HG02642 (cell line): ENCODE results near the gene IGFBP6.

Experiments used
- ATAC-seq: cut with Tn5 transposase; IDR thresholded peaks from one replicate; pipeline ENCODE4 v1.9.1; 2021; ENCODE audit warnings: mild to moderate bottlenecking; ENCODE audit not compliant: unreplicated experiment, poor library complexity

The IGFBP6 gene

DNA sequence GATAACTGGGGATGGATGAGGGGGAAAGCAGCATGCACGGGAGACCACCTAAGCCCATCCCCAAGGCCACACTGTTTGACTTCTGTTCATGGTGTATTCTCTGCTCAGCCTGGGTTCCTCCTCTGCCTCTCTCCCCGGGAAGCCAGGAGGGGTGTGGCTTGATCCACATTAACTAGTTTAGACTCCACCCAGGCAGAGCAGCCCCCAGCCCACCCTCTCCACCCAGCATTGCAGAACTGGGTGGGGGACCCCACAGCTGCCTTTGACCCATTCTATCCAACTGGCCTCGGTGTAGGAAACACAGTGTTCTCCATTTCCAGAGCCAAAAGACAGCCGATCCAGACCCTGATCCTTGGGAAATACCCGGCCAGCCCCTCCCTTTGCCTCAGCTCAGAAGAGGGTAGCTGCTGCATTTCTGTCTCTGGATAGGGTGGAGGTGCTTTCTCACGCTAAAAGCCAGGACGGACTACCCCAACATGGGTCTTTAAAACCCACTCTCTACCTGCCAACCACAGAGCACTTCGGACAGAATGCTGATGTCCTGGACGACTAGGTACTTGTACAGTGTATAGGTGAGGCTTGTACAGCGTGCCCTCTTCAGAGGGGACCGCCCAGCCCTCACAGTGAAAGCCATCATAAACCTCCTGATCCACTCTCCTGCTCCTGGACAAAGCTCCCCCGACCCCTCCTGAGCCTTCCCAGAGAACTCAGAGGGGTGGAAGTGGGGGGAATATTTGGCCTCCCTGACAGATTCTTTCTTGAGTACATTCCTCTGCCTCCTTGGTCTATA, 27.7 kb upstream of the IGFBP6 start:
- ATAC-seq: no peak

DNA sequence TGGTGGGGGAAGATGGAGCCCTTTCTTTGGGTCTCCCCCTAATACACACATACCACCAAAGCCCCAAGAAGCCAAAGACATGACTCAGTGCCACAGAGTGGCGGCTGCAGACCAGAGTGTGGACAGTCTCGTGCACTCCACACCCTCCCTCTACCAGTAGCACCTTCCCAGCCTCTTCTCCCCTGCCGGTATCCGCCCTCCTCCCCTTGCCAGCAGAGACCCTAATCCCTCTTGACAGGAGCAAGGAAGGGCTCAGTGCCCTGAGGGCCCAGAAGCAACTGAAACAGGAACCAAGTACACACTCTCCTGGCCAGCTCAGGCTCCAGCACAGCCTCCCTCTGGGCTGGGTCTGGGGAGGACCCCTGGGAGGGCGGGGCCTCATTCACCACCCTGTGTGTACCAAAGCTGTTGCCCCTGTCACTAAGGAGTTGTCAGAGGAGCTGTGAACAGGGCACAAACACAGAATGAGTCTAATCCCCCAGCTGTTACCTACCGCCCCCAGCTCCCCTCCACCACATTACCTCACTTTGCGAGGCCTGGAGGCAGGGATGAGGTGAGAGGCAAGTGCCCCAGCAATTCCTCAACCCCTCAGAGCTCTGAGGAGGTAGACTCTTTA, 26.5 kb upstream of the IGFBP6 start:
- ATAC-seq: no peak

DNA sequence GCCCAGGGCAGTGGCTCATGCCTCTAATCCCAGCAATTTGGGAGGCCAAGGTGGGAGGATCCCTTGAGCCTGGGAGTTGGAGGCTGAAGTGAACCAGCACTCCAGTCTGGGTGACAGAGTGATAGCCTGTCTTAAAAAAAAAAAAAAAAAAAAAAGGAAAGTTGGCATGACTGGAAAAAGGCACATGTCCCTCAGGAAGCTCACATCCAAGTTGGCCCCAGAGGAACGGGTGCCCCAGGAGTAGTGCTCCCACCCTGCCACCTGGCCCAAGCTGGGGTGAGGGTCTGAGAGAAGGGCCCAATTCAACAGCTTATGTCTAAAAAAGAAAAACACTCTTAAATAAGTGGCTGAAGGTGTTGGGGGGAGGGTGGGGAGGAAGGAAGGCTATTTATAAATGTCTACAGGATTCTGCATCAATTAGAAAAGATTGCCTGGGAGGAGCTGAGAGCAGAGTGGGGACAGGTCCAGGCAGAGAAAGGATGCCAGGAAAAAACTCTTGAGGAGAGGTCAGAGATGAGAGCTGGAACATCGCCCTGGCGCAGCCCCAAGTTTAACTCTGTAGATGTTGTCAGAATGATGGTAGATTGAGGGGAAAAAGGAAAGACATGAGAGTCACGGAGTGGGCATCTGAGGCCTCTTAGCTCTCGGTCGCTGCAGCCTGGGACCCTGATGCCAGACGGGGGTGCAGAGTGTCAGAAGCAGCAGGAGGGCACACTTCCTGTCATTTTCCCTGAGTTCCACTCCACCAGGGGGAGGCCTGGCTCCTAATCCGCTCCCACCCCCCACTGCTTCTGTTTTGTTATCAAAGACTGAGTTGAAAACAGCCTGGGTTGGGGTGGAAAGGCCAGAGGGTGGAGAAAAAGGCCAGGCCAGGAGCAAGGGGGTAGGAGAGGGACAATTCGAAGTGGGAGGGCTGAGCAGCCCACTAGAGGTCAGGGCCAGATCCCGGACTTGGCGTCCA, 25.6 kb upstream of the IGFBP6 start:
- ATAC-seq: no peak

DNA sequence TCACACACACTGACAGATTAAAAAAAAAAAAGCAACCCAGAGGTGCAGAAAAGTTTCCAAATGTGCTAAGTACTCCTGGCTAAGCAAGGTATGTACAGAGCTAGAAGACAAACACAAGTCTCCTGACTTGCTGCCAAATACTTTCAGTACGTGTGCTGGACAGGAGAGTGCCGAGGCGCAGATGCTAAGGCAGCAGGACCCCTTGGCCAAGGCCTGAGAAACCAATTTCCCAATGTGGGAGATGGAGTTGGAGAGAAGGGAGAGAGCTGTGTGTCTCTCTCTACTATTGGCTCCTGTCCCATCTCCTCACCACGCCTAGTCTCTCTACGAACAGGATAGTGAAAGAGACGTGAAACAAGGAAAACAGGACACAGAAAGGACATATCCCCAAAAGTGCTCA, 23.6 kb upstream of the IGFBP6 start:
- no peak for ATAC-seq

DNA sequence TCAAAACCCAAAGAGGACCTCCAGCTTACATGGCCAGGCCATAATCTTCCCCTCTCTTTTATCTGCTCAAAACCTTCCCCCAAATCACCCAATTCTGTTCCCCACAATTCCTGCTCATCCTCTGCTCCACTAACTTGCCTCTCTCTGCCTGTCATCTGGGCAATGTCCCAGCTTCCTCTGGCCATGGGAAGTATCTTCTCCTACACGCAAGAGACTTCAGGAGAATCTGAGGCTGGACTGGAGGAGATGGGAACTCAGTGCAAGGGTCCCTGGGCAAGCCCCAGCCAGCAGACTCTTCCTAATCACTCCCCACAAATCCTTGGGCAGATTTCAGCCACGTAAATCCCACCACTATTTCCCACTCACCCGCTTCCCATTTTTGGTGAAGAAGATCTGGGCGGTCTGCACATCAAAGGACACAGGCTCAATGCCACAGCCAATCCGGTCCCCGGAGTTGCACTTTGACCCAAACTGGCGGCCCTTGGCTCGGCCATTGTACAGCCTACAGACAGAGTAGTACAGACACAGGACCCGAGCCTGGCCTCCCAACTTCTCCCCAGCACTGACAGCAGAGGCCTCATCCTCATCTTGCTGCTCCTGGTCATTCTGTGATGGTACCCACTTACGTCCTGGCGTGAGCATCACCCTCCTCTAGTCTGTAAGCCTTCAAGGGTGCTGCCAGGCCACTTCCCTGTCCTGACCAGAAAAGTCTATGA, 23.0 kb upstream of the IGFBP6 start:
- ATAC-seq: no peak

DNA sequence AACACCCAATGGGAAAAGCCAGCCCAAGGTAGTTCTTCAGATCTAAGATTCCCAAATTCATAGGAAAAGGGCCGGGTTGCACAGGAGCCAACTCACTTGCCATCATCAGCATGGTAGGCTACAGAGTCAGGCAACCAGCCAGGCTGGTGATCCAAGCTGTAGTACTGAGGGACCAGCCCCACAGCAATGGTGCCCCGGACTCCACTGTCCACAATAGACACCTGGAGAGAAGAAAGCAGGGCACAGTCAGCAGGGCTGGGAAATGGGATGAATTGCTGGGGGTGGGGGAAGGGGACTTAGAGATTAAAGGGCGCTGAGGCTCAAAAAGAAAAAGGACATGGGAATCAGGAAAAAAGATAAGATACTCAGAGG, 22.5 kb upstream of the IGFBP6 start:
- no peak for ATAC-seq

DNA sequence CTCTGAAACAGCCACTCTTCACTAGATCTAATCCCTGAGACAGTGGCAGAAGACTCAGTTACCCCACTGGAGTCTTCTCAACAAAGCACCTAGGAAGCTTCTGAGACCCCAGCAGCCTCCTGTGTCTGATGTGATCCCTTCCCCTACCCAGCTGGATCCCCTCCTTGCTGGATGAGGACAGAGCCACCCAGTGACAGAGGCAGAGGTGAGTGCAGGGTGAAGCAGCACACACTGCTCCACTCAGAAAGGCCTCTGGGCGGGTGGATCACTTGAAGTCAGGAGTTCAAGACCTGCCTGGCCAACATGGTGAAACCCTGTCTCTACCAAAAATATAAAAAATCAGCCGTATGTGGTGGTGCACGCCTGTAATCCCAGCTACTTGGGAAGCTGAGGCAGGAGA, 21.0 kb upstream of the IGFBP6 start:
- no peak for ATAC-seq

DNA sequence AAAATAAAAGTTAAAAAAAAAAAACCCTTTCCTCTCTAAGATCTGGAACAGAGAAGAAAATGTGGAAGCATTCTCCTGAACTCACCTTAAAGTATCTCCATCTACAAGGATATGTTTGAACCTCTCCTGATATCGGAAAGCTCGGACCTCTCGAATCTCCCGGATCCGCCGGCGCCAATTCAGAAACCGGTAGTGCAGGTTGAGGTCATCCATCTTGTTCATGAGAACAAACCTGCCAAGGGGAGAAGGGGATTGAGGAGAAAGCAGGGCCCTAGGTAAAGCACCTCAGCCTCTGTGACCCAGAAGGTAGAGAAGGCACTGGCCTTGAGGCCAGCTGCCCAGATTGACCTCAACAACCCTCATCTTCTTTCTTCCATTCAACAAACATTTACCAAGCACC, 20.4 kb upstream of the IGFBP6 start:
- ATAC-seq: no peak

DNA sequence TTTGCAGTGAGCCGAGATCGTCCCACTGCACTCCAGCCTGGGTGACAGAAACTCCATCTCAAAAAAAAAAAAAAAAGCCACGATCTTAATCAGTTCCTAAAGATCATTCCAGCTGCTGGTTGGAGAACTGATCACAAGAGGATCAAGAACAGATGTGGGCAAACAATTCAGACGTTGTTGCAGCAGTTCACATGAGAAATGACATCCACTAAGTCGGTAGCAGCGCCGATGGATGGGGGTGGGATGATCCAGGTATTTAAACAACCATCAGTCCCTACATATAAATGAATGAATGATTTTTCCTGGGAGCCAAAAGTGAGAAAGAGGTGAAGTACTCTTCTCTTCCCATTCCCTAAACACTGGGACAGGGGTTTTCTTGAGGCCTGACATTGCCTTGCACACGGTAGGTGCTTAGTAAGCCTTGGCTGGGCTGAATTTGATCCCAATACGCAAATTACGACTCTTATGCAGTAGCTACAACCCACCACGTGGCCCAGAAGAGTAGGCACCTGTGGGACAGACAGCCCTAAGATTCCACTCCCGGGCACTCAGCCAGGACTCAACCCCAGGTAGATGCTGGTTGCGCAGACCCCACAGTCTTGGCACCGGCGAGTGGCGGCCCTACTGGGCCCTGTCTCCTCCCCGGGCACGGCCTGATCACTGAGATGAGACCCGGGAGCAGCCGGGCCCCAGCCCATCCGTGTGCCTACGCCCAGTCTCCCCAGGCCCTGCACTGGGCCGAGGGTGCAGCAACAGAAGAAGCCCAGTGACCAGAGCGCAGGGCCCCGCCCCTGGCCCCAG, 18.8 kb upstream of the IGFBP6 start:
- peak; percentile 18 for ATAC-seq

DNA sequence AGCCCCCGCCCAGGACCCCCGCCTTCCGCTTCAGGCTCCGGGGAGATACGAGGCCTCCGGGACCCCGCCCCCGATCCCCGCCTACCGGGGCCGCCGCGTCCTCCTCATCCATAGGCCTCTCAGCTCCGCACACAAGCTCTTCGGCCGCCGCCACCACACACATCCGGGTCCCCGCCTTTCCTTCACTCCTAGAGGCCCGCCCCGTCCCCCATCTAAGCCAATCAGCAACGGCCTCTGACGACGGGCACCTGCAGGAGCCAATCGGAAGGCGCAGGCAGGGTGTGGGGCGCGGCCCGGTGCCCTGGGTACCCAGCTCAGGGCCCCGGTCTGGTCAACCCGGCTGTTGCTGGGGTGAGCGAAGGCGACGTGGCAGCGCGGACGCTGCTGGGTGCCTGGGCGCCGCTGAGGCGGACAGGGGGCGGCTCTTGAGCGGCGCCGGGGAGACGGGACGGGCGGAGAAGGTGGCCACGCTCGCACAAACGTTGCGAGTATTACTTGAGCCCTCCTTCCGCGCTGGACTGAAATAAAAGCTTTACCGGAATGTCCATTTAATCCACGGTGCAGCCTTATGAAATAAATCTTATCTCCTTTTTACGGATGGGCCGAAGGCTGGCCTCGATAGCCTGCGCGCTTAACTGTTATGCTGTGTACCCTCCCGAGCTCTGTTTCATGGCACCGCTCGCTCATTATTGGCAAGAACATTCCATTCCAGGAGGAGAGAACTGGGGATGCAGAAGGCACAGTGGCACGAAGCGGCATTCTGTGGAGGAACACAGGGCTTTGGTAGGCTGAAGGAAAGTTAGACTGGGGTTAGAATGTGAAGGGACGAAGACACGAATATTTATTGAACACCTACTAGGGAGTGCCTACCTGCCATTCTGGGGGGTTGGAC, 18.0 kb upstream of the IGFBP6 start, which contains the start of gene SPRYD3:
SPRYD3 (minus strand) TSS at position 165 of the 892 bp plus-strand sequence; CDS start at position 108, 57 bp downstream.
- peak; percentile 98 for ATAC-seq

DNA sequence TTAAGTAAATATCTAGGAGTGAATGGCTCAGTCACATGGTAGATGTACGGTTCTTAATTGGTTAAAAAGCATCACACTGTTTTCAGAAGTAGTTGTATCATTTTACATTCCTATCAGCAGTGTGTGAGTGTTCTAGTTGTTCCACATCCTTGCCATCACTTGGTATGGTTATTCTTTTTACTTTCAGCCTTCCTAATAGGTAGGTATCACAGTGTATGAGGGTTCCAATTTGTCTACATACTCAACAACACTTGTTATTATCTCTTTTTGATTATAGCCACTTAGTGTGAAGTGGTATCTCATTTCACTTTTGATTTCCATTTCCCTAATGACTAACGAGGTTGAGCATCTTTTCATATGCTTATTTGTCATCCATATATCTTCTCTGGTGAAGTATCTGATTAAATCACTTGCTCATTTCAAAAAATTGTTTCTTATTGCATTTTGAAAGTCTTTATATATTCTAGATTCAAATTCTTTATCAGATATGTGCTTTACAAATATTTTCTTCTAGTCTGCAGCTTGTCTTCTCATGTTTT, 14.8 kb upstream of the IGFBP6 start:
- no peak for ATAC-seq

DNA sequence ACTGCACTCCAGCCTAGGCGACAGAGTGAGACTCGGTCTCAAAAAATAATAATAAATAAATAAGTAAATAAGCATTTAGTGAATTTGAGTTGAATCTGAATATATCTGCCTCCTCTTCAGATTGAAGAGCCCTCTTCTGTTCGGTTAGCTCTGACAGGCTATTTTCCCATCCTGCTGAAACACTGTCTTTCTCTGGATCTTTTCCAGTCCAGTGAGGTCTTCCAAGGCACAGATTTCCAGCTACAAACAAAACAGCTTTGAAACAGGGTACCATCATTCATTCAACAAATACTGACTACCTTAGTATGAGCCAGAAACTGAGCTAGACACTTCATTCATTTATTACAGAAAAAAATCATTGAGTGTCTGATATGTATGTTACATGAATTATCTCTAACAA, 11.1 kb upstream of the IGFBP6 start:
- no peak for ATAC-seq

DNA sequence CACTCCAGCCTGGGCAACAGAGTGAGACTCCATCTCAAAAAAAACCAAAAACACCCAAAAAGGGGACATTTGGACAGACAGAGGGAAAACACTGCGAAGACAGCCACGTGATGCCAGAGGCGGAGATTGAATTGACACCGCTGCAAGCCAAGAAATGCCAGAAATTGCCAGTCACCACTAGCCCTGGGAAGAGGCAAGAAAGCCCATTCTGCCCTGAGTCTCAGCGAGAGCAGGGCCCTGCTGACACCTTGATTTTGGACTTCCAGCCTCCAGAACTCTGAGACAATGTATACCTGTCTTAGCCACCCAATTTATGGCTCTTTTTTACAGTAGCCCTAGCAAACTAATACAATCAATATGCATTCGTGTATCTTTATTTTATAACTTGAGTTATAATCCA, 7.4 kb upstream of the IGFBP6 start:
- no peak for ATAC-seq

DNA sequence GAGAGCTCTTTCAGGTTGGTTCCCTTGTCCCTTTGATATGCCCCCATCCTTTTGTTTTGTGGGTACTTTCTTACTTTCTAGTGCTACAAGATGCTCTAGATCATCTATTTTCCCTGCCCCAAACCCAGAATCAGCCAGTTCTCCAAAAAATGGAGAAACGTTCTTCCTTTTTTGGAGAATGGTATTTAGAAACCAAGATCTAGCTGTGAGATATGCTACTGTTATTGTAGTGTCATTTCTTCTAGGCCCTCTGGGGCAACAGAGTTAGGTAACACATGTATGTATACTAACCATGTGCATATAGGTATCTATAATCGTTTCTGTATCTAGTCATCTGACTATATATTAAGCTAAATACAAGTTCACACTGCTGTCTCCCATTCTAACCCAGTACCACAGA, 6.9 kb upstream of the IGFBP6 start:
- no peak for ATAC-seq

DNA sequence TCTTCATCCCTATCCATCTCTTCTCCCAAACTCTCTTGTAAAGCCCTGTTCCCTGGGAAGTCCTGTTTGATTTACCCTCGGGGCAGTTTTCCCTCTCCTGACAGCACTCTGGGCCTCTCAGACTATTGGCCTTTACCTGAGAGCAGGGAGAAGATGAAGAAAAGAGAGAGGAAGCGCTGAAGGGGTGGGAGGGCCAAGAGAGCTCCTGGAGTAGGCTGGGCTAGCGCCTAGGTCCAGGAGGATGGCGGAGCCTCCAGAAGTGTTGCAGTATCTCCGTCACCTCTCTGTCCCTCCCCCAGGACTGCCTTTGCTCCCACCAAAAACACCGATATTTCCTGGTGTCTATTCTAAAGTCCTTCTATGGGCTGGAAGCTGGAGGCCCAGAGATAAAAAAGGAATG, 5.7 kb upstream of the IGFBP6 start:
- no peak for ATAC-seq

DNA sequence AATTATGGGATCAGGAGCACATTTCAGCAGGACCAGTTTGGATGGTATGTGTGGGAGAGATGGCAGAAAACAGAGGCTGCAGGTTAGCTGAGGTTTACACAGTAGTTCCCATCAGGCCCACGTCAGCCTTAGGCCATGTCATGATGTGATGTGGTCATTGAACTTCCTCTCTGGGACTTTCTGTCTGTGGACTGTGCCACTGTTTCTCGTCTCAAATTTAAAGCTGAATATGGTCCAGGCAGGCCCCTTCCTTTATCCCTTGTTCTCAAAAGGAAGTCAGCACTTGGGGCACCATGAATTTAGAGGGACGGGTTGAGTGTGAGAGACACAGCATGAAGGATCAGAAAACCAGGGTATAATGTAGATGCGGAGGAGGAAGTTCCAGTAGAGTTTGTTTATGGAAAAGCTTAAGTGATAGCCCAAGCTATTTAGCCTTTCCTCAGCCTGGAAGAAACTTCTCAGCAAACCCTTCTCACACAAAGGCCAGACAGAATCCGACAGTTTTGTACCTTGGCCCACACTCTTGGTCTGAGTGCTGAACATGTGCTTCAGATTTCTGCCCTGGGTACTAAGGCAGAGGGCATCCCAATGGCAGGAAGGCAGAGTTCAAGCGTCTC, 3.6 kb upstream of the IGFBP6 start:
- no peak for ATAC-seq

DNA sequence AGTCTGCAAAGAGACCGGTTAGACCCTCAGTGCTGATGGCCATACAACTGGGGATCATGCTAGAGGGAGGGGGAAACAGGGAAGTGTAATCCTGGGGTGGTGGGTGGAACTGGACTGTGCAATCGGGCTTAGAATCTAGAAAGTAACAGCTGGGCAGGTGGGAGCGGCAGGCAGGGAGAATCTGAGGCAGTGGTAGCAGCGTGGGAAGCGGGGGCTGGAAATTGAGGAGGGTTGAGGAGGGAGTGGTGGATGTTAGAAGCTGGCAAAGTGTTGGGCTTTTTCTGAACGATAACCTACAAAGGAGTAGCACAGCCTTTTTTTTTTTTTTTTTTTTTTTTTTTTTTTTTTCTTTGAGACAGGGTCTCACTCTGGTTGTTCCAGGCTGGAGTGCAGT, 3.1 kb upstream of the IGFBP6 start:
- ATAC-seq: no peak
